Activated CD4-positive, alpha-beta T cell treated with anti-CD3 and anti-CD28 coated beads, Interleukin-2, amount 50 U/mL, for 24 hours (primary cell): ENCODE data around the gene LCMT2.
A peak's percentile ranks its signal among the peaks of the same experiment; 100 is the strongest.

Experiments used
- DNase-seq, 2 donors: peaks; one replicate each; pipeline ENCODE4 v3.0.0-alpha.2; 2020; ENCODE audit warnings: low read depth in 1 of 2, low spot score in 1 of 2

Gene LCMT2

GRCh38 chr15:43329960-43330779 lies at the start of gene LCMT2:
LCMT2 (minus strand) TSS chr15:43330573; CDS start chr15:43330489, 84 bp downstream.
- peak; percentile 80 to 89 for DNase-seq

- no peak for DNase-seq
These were observed 48.2 kb upstream of the LCMT2 start for GRCh38 chr15:43378601-43379000.

DNA sequence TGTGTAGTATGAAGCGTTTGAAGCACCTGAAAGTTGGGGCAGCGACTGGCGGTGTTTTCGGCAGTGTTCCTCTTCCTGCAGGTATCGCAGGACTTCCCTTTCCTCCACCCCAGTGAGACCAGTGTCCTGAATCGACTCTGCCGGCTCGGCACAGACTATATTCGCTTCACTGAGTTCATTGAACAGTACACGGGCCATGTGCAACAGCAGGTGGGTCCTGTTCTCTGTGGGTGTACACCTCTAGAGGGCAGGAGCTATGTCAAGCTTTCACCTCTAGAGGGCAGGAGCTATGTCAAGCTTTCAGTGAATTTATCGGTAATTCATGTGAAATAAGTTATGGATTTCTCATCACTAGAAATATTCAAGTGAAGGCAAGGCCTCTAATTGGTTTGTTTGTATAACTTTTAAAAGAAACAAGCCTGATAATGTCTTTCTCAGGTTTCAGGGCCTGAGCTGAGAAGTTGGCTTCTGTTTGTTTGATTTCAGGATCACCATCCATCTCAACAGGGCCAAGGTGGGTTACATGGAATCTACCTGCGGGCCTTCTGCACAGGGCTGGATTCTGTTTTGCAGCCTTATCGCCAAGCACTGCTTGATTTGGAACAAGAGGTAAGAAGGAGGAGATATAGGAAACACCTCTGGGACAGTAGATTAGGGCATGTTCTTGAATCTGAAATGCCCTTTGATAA lies 45.8 kb upstream of the LCMT2 start:
- DNase-seq: no peak

DNA sequence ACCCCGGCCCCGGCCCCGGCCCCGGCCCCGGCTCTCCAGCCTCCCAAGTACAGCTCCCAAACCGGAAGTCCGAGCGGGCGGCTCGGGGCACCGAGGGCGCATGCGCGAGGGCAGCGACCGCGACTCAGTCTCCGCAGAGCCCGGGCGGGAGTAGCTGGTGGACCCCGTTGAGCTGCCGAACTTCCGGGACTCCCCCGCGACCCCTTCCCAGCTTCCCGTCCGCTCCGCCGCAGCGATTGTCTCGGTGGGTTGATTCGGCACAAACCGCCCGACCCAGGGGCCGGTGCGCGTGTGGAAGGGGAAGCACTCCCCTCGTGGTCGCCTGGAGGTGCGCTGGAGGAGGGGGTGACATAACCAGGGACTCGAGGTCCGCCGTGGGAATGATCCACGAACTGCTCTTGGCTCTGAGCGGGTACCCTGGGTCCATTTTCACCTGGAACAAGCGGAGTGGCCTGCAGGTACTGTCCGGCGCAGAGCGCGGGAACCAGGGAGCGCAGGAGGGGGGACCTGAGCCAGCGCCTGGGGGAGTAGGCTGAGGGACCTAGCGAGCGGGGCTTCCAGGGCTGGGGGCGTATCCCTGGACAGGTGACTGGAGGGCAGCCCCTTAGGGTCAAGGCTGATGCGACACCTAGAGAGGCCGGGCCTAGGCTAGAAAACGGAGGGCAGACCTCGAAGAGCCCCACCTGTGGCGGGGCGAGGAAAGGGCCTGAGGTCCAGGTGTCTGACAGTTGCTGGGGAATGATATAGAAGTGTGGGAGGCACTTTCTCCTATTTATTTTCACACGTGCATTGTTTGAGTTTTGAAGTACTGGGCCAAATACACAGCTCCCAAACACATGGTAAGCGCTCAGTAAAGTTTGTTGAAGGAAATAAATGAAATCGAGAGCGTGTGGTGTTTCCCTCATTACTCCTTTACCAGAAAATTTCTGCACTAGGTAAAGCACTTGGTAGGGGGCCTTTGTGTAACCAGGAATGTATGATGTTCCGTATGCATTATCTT lies 40.9 kb upstream of the LCMT2 start, which contains the start of the genes TUBGCP4 and ZSCAN29:
TUBGCP4 (plus strand) TSS at position 127 of the 1,000 bp plus-strand sequence; CDS start at position 381, 254 bp downstream.
ZSCAN29 (minus strand) TSS at position 69 of the 1,000 bp plus-strand sequence. CDS start 1,130 bp downstream, outside the sequence.
- DNase-seq: peak; percentile 60 to 72

- DNase-seq: peak in 1 of 2 donors; percentile 2
These were observed 40.1 kb upstream of the LCMT2 start for GRCh38 chr15:43370310-43370974.

DNA sequence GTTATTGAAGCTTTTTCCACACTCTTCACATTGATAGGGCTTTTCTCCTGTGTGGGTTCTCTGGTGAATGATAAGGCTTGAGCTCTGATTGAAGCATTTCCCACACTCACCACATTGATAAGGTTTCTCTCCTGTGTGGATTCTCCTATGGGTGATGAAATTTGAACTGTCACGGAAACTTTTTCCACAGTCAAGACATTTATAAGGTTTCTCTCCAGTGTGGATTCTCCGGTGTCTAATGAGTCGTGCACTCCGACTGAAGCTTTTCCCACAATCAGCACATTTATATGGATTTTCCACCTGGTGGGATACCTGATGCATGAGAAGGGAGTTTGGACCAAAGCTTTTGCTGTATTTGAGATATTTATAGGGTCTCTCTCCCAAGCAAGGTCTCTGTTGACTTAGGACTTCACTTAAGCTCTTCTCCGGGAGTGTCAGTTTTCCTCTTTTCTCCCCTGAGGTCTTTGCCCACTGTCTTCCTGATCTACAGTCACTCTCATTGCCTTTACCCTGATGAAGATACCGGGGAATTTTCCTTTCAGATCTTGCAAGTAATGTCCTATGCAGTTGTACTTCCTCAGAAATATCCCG lies 31.0 kb upstream of the LCMT2 start:
- no peak for DNase-seq

- DNase-seq: no peak
These were observed 30.4 kb upstream of the LCMT2 start for GRCh38 chr15:43360821-43361220.

GRCh38 chr15:43352693-43353382 lies 22.5 kb upstream of the LCMT2 start:
- no peak for DNase-seq

GRCh38 chr15:43347114-43347513 lies 16.7 kb upstream of the LCMT2 start:
- DNase-seq: no peak

DNA sequence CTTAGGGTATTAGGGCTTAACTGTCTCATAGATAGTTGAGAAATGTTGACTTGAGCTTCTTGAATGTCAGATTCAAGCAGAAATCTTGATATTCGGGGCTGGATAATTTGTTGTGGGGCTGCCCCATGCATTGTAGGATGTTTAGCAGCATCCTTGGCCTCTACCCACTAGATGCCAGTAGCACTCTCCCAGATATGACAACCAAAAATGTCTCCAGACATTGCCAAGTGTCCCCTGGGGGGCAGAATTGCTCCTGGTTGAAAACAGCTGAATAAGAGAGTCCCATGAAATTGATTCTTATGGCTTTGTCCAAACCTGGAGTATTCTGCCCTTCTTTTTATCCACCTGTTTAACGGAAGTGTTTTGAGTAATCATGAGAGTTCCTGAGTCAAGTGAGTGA lies 15.9 kb upstream of the LCMT2 start:
- DNase-seq: no peak

- DNase-seq: no peak
These were observed 361 bp upstream of the LCMT2 start for GRCh38 chr15:43330780-43331087.

GRCh38 chr15:43329217-43329959 lies 985 bp downstream of the LCMT2 start:
- DNase-seq: peak; percentile 1 to 4

- no peak for DNase-seq
These were observed 5.2 kb downstream of the LCMT2 start for GRCh38 chr15:43325039-43325684.

DNA sequence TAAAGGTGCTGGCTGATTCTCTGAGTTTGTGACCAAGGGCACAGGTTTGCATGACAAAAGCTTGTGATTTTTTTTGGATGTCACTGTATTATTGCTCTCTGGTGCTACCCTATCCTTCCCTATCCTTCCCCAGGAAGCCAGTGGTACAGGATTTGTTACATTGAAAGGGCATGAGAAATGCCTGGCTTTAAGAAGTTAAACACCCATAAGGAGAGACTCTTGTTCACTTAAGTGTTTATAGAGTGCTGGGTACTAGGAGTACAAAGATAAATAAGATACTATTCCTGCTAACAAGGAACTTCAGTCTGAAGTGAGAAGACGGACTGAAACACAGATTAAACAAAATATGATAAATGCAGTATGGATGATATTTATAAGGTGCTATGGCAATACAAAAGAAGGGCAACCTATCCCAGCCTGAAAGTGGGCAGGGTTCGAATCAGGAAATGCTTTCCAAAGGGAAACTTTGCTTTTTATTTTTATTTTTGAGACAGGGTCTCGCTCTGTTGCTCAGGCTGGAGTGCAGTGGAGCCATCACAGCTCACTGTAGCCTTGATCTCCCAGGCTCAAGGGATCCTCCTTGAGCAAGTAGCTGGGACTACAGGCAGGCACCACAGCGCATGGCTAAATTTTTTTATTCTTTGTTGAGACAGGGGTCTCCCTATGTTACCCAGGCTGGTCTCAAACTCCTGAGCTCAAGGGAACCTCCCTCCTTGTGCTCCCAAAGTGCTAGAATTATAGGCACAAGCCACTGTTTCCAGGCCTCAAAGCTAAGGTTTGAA lies 11.2 kb downstream of the LCMT2 start:
- DNase-seq: no peak

DNA sequence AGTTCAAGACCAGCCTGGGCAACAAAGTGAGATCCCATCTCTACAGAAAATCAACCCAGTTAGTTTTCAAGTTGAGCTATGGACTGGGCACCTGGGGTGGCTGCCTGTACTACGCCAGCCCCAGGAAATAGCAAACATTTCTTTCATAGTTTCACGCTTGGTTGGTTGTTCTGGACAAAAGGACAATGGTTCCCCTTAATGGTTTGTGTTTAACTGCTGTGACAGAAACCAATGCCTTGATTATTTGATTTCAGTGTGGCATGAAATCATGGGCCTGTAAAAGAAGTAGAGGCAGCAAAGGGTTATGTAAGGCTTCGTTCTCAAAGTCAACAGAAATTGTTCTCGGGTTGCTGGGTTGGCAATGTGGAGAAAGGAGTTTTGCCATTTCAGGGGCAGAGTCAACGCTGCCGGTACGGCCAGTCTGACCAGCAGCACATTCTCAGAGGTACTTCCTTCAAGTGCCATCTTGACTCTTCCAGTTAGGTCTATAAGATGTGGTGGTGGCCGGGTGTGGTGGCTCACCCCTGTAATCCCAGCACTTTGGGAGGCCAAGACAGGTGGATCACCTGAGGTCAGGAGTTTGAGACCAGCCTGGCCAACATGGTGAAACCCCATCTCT lies 12.7 kb downstream of the LCMT2 start:
- no peak for DNase-seq

DNA sequence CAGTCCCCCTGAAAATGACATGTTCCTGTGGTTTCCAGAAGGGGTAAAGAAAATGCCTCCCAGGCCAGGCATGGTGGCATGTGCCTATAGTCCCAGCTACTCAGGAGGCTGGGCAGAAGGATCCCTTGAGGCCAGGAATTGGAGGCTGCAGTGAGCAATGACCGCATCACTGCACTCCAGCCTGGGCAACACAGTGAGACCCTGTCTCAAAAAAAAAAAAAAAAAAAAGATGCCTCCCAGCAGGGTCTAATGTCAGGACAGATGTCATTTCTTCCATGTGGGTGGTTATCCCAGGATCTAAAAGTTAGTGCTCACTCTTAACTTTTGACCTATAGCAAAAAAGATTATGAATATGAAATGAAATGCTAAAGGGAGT lies 13.4 kb downstream of the LCMT2 start:
- no peak for DNase-seq
